K562 (cell line): ENCODE results near the gene CHST2. TPM values are rescaled to one million over a fixed set of nuclear protein-coding genes. Genes with fewer than 3 reads are reported as not detected.

Source experiments
- ARID3B ChIP-seq: fragments of 250-450 bp; sonication (Bioruptor Pico); IDR thresholded peaks from 2 replicates; pipeline ENCODE4 v1.4.0; 2020; ENCODE audit warnings: borderline replicate concordance
- CTBP1 ChIP-seq: fragments of 450-650 bp; IDR thresholded peaks from 2 replicates; pipeline ENCODE4 v1.6.1; 2016; ENCODE audit warnings: borderline replicate concordance
- MAFF ChIP-seq: IDR thresholded peaks from 2 replicates; pipeline ENCODE4 v1.6.1; 2012; ENCODE audit warnings: low read length, improper control_type of control experiment
- MYBL2 ChIP-seq, 2 experiments: fragments of 450-650 bp in 1 of 2; sonication (generic) in 1 of 2; formaldehyde crosslinking in 1 of 2; IDR thresholded peaks; 2 replicates each; pipeline versions ENCODE4 v1.6.1 to v1.8.1; 2017 to 2022; ENCODE audit warnings: borderline replicate concordance in 1 of 2, inconsistent platforms in 1 of 2, low read depth in 1 of 2, mild to moderate bottlenecking in 1 of 2, missing genetic modification reagents in 1 of 2, moderate library complexity in 1 of 2
- NEUROD1 ChIP-seq: fragments of 150-350 bp; IDR thresholded peaks from 2 replicates; pipeline ENCODE4 v1.6.1; 2014; ENCODE audit warnings: borderline replicate concordance, low read length, low read depth; ENCODE audit not compliant: partially characterized antibody
- NFIC ChIP-seq: fragments of 450-650 bp; IDR thresholded peaks from 2 replicates; pipeline ENCODE4 v1.6.1; 2017; ENCODE audit warnings: mild to moderate bottlenecking, inconsistent platforms
- ZBTB49 ChIP-seq: sonication (generic); formaldehyde crosslinking; IDR thresholded peaks from 2 replicates; pipeline ENCODE4 v1.8.0; 2022; ENCODE audit warnings: missing genetic modification reagents, mild to moderate bottlenecking, borderline replicate concordance
- ZNF316 ChIP-seq: fragments of 450-650 bp; IDR thresholded peaks from 2 replicates; pipeline ENCODE4 v1.6.1; 2016
- ZNF766 ChIP-seq: fragments of 200-800 bp; sonication (Bioruptor generic); conservative IDR thresholded peaks from 2 replicates; pipeline ENCODE4 v1.6.1; 2016; ENCODE audit warnings: missing genetic modification characterization, missing compliant biosample characterization
- polyA plus RNA-seq, 8 experiments: library from polyadenylated mRNA; depleted of rRNA in 4 of 8; stranded (reverse) in 5 of 8; unstranded in 3 of 8; fragments of >200 nt; fragmentation: Nextera tagmentation in 2 of 8; fragmentation: Illumina TruSeq in 1 of 8; extraction: Ambion mirVana in 2 of 8; extraction: Trizol in 1 of 8; gene quantifications; 2 replicates each; pipeline versions ENCODE4 v1.2.1 to v1.2.3, GENCODE V29; 2011 to 2014; ENCODE audit warnings: inconsistent platforms in 1 of 8, missing spikeins in 1 of 8
- total RNA-seq, 7 experiments: library from RNA; depleted of rRNA in 6 of 7; stranded (reverse); fragments of >200 nt in 6 of 7; fragmentation: Illumina TruSeq in 2 of 7; extraction: Trizol in 2 of 7; gene quantifications; 2 replicates each; pipeline versions ENCODE4 v1.2.1 to v1.2.3, GENCODE V29; 2011 to 2021; ENCODE audit warnings: low replicate concordance in 1 of 7
- TF ChIP-seq, protein P1 (sequence below): sonication (generic); formaldehyde crosslinking; IDR thresholded peaks from 2 replicates; pipeline ENCODE4 v1.8.0; 2022; ENCODE audit warnings: mild to moderate bottlenecking, missing genetic modification reagents

The CHST2 gene
- total and polyA plus RNA-seq, 9 of the 15 experiments (the other 6 are each of a cell fraction or from before 2014, with no cell fraction given), result 3.4 to 60.3 (median 13.9) TPM

DNA sequence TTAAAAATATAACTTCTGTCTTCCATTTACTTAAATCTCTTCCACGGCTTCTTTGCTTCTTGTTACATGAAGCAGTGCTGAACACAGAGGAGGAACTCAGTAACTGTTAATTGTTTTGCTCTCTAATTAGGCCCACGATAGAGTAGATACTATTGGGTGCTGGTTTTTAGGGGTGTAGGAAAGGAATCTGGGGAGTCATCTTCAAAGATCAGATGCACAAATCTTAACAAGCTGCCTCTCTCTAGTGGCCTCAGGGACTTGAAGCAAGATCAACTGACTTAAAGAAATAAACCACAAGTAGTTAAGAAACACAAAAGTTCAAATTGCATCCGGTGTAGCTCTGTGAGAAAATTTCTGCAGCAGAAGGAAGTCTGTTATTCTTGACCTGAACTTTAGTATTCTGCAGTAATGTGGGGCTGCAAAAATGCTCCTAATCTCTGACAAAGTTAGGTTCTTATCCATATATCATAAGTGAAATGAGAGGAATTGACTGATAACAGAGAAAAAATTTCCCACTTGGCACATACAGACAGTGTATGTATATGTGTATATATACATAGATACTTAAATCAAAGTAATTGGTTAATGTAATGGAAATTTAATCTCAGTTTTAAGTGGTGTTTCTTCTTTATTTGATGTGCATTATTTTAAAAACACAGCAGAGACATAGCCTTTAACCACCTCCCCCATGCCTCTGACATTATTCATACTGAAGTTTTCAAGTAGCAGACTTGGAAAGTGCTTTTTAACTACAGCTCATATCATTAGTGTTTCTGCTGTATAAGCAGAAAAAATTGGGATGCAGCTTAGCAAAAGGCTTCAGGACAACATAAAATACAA lies 51.8 kb downstream of the CHST2 start (continued):
- TF ChIP-seq ARID3B (CRISPR knock-in tag), result no peak
- TF ChIP-seq MAFF, result peak; percentile 70
- TF ChIP-seq ZNF766 (CRISPR knock-in tag), result no peak
- TF ChIP-seq, protein P1, sequence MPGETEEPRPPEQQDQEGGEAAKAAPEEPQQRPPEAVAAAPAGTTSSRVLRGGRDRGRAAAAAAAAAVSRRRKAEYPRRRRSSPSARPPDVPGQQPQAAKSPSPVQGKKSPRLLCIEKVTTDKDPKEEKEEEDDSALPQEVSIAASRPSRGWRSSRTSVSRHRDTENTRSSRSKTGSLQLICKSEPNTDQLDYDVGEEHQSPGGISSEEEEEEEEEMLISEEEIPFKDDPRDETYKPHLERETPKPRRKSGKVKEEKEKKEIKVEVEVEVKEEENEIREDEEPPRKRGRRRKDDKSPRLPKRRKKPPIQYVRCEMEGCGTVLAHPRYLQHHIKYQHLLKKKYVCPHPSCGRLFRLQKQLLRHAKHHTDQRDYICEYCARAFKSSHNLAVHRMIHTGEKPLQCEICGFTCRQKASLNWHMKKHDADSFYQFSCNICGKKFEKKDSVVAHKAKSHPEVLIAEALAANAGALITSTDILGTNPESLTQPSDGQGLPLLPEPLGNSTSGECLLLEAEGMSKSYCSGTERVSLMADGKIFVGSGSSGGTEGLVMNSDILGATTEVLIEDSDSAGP (CRISPR knock-in tag), result no peak
- no peak for TF ChIP-seq NEUROD1
- TF ChIP-seq ZBTB49 (CRISPR knock-in tag), result no peak
- TF ChIP-seq ZNF316, result peak; percentile 89
- TF ChIP-seq NFIC, result no peak
- TF ChIP-seq CTBP1, result no peak
- no peak for TF ChIP-seq MYBL2 (IDR thresholded peaks at IDR 0.05; ENCODE audit: low read depth)
- no peak for TF ChIP-seq MYBL2 (CRISPR knock-in tag; IDR thresholded peaks at IDR 0.05; ENCODE audit: borderline replicate concordance)
